Measurements from ENCODE around the gene B3GAT3.

DNA sequence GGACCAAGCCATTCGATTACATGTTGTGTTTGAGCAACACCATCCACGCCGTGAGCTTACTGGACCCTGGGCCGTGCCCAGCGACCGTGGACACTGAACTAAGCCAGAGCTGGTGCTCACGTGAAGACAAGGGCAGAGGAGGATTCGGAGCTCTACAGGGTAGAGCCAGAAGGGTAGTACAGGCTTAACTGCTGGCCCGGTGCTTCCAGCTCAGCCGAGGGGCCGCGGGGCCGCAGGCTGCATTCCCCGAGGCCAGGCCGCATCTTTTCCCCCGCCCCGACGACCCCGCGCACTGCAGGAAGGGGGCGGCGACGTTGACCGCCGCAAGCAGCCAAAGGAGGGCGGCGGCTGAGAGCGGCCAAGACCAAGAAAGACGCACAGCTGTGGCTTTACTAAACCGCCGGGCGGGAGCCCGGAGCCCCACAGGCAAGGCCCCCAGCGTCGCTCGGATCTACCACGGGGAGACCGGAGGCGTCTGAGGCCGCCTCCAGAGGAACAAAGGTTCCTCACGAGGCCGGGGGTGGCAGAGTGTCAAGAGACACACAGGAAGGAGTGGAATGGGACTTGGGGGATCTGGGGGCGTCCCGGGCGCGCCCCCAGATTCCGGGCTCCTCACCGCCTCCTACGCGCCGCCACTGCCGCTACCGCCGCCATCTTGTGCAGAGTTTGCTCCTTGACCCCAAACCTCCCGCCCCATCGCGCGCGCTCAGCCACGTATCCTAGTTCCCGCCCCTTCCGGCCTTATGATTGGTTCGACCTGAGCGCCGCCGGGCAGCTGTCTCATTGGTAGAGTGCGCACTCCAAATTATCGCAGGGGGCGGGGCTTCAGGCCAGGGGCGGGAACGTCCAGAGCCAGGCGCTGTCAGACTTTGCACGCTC, 24.4 kb upstream of the B3GAT3 start, which contains the start of gene GANAB:
- TF ChIP-seq, protein P1, sequence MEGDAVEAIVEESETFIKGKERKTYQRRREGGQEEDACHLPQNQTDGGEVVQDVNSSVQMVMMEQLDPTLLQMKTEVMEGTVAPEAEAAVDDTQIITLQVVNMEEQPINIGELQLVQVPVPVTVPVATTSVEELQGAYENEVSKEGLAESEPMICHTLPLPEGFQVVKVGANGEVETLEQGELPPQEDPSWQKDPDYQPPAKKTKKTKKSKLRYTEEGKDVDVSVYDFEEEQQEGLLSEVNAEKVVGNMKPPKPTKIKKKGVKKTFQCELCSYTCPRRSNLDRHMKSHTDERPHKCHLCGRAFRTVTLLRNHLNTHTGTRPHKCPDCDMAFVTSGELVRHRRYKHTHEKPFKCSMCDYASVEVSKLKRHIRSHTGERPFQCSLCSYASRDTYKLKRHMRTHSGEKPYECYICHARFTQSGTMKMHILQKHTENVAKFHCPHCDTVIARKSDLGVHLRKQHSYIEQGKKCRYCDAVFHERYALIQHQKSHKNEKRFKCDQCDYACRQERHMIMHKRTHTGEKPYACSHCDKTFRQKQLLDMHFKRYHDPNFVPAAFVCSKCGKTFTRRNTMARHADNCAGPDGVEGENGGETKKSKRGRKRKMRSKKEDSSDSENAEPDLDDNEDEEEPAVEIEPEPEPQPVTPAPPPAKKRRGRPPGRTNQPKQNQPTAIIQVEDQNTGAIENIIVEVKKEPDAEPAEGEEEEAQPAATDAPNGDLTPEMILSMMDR (IDR thresholded peaks at IDR 0.05 in 8 of 11, conservative IDR thresholded peaks at IDR 0.05 in 3 of 11), result peak in 2 of 11 experiments; percentile 9 to 27
- TF ChIP-seq POLR2A (IDR thresholded peaks at IDR 0.05) (peak in 2 of 3 donors; percentile 43 to 70), POLR2AphosphoS5 (IDR thresholded peaks at IDR 0.05) (peak; percentile 94 to 97 (median 97))
